ENCODE results near the gene ADGRD2. TPM values are rescaled to one million over a fixed set of nuclear protein-coding genes. Genes with fewer than 3 reads are reported as not detected.

Gene ADGRD2
- total and polyA plus RNA-seq, 7 experiments from 2014 or later = not detected

- Histone ChIP-seq H3K27ac (ENCODE audit: low read depth, low read length) (no peak overlapping the region), H3K9me3 (ENCODE audit: control insufficient read depth in 2 of 3, low read length in 3 of 3) (no peaks in the 10 kb centered on the region), H3K27me3 (ENCODE audit: control insufficient read depth in 2 of 2, insufficient read depth in 2 of 2, low read length in 2 of 2) (peaks cover 0 to 9% of the 10 kb centered on the region in 2 donors), H3K4me1 (ENCODE audit: control insufficient read depth in 2 of 2, insufficient read depth in 2 of 2, low read length in 2 of 2) (no peaks in the 10 kb centered on the region), H3K4me3 (ENCODE audit: low read length) (no peak overlapping the region), H3K36me3 (ENCODE audit: control insufficient read depth in 2 of 3, insufficient read depth in 3 of 3, low read length in 3 of 3) (no peaks in the 10 kb centered on the region)
- Mint-ChIP-seq H3K4me1 (peaks cover 6 to 12% (median 7%) of the 10 kb centered on the region in 7 donors), H3K27ac (no peak overlapping the region), H3K4me3 (no peak overlapping the region), H3K36me3 (peaks cover 0 to 5% (median 0%) of the 10 kb centered on the region in 5 donors), H3K9me3 (peaks cover 0 to 4% (median 0%) of the 10 kb centered on the region in 11 donors), H3K27me3 (peaks cover 12 to 36% (median 25%) of the 10 kb centered on the region in 5 donors)
- ChIA-PET POLR2A (no interaction called here), CTCF (no interaction called here)
- no peak for DNase-seq
- no peak for ATAC-seq
- intact Hi-C loops (cut with micrococcal nuclease) = no loop called here
Observed at GRCh38 chr9:124506433-124506832, 56.2 kb downstream of the ADGRD2 start.

DNA sequence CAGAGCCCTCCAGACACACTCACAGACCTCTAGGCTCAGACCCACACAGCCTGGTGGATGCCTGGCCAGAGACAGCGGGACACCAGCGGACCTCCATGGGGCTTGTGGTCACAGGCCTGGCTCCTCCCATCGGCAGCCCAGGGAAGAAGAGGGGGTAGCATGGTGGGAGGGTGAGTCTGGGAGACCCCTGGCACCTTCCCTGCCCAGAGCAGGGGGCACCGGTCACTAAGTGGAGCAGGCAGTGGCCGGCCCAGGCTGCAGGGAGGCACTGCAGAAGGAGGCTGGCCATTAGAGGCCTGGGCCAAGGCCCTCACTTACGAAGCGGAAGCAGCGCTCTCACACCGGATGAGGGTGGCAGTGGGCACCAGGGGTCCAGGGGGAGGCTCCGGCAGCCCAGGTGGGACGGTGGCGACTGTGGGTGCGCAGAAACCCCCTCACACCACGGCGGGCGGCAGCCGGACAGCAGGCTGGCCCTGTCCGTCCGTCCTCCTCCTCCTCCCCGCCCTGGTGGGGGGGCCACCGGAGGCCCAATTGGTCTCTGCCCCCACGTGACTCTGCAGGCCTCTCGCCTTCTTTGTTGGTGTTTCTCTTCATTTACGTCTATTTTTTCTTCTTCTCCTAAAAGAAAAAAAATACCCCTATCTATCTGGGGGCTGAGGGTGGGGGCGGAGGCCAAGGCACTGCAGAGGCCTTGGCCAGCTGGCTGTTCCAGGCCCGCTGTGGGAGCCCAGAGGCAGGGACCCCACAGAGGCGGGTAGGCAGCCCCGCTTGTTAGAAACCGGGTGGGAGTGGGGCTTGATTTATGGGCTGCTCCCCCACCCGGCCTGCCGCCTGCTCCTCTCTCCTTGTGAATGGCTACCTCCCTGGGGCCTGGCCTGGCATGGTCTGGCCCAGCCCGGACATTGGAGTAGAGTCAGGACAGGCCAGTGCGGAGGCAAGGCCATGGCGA lies 57.0 kb downstream of the ADGRD2 start, which contains the start of gene NR5A1:
Gene NR5A1 (minus strand): TSS at position 469 of the 949 bp plus-strand sequence. CDS start 4,004 bp downstream, outside the sequence.
- H3K4me3 ChIP-seq (ENCODE audit: low read length) = no peak within 1 kb of the TSS
- DNase-seq = no peak
- ChIA-PET CTCF (no interaction called here), POLR2A (no interaction called here)
- Mint-ChIP-seq H3K36me3 (peaks cover 0 to 5% (median 0%) of the 10 kb centered on the region in 5 donors), H3K4me3 (peak within 1 kb of the TSS in 2 of 10 donors; percentile 25 to 54), H3K4me1 (peaks cover 6 to 12% (median 7%) of the 10 kb centered on the region in 7 donors), H3K9me3 (peaks cover 0 to 4% (median 0%) of the 10 kb centered on the region in 11 donors), H3K27me3 (peaks cover 15 to 29% (median 22%) of the 10 kb centered on the region in 5 donors), H3K27ac (no peak within 1 kb of the TSS)
- no peaks in the 10 kb centered on the region for H3K36me3 ChIP-seq (ENCODE audit: control insufficient read depth in 2 of 3, insufficient read depth in 3 of 3, low read length in 3 of 3)
- no peak within 1 kb of the TSS for H3K27ac ChIP-seq (ENCODE audit: low read depth, low read length)
- H3K9me3 ChIP-seq (ENCODE audit: control insufficient read depth in 2 of 3, low read length in 3 of 3) = no peaks in the 10 kb centered on the region
- H3K27me3 ChIP-seq (ENCODE audit: control insufficient read depth in 2 of 2, insufficient read depth in 2 of 2, low read length in 2 of 2) = peaks cover 0 to 9% of the 10 kb centered on the region in 2 donors
- no peaks in the 10 kb centered on the region for H3K4me1 ChIP-seq (ENCODE audit: control insufficient read depth in 2 of 2, insufficient read depth in 2 of 2, low read length in 2 of 2)
- intact Hi-C loops (cut with micrococcal nuclease) = no loop called here
- no peak for ATAC-seq

GRCh38 chr9:124507880-124508423 lies 57.7 kb downstream of the ADGRD2 start:
- ChIA-PET CTCF (no interaction called here), POLR2A (no interaction called here)
- no peak for DNase-seq
- peaks cover 0 to 5% (median 0%) of the 10 kb centered on the region in 5 donors for H3K36me3 Mint-ChIP-seq
- Histone ChIP-seq H3K4me1 (ENCODE audit: control insufficient read depth in 2 of 2, insufficient read depth in 2 of 2, low read length in 2 of 2) (no peaks in the 10 kb centered on the region), H3K9me3 (ENCODE audit: control insufficient read depth in 2 of 3, low read length in 3 of 3) (no peaks in the 10 kb centered on the region), H3K4me3 (ENCODE audit: low read length) (no peak overlapping the region), H3K27ac (ENCODE audit: low read depth, low read length) (no peak overlapping the region), H3K27me3 (ENCODE audit: control insufficient read depth in 2 of 2, insufficient read depth in 2 of 2, low read length in 2 of 2) (peaks cover 0 to 9% of the 10 kb centered on the region in 2 donors), H3K36me3 (ENCODE audit: control insufficient read depth in 2 of 3, insufficient read depth in 3 of 3, low read length in 3 of 3) (no peaks in the 10 kb centered on the region)
- H3K27me3 Mint-ChIP-seq = peaks cover 13 to 28% (median 21%) of the 10 kb centered on the region in 5 donors
- H3K27ac Mint-ChIP-seq = no peak overlapping the region
- H3K4me1 Mint-ChIP-seq = peaks cover 6 to 13% (median 7%) of the 10 kb centered on the region in 7 donors
- intact Hi-C loops (cut with micrococcal nuclease) = no loop called here
- no peak for ATAC-seq
- no peak overlapping the region for H3K4me3 Mint-ChIP-seq
- peaks cover 0 to 4% (median 0%) of the 10 kb centered on the region in 11 donors for H3K9me3 Mint-ChIP-seq

DNA sequence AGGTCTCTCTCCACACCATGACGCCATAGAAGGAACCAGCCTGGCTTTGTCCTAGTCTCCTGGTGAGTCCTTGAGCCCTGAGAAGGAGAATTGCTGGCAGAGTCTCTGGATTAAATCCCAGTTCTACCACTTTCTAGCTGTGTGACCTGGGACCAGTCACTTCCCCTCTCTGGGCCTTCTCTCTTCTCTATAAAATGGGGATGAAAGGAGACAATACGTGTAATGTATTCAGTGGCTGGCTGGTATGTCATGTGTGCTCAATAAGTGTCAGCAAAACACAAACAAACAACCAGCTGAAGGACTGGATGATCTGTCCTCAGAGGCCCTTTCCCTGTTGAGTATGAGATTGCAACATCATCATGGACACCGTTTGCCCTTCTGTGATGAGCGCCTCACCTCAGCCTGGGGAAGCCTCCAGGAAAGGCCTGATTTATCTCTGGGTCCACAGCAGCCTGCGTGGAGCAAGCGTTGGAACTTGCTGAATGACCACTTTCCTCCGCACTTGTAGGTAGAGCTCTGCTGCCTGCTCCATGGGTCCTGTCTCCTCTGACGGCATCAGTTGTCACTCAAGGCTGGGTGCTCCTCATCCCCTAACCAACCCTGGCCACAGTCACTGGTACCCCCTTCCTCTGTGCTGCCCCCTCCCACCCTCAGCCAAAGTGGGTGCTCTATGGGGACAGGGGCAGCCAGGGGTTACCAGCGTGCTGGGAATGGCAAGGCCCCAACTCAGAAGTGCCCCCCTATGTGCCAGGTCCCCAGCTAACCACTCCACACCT lies 60.6 kb downstream of the ADGRD2 start:
- no peak for DNase-seq
- no peaks in the 10 kb centered on the region for H3K27me3 ChIP-seq (ENCODE audit: control insufficient read depth in 2 of 2, insufficient read depth in 2 of 2, low read length in 2 of 2)
- H3K36me3 ChIP-seq (ENCODE audit: control insufficient read depth in 2 of 3, insufficient read depth in 3 of 3, low read length in 3 of 3) = no peaks in the 10 kb centered on the region
- Mint-ChIP-seq H3K36me3 (no peaks in the 10 kb centered on the region), H3K27ac (no peak overlapping the region), H3K4me3 (no peak overlapping the region), H3K4me1 (peaks cover 0 to 10% (median 0%) of the 10 kb centered on the region in 7 donors), H3K27me3 (peaks cover 0 to 18% (median 5%) of the 10 kb centered on the region in 5 donors), H3K9me3 (peaks cover 0 to 1% (median 0%) of the 10 kb centered on the region in 11 donors)
- H3K4me3 ChIP-seq (ENCODE audit: low read length) = no peak overlapping the region
- ATAC-seq = no peak
- ChIA-PET POLR2A (no interaction called here), CTCF (no interaction called here)
- no peak overlapping the region for H3K27ac ChIP-seq (ENCODE audit: low read depth, low read length)
- no peaks in the 10 kb centered on the region for H3K9me3 ChIP-seq (ENCODE audit: control insufficient read depth in 2 of 3, low read length in 3 of 3)
- H3K4me1 ChIP-seq (ENCODE audit: control insufficient read depth in 2 of 2, insufficient read depth in 2 of 2, low read length in 2 of 2) = no peaks in the 10 kb centered on the region
- intact Hi-C loops (cut with micrococcal nuclease) = no loop called here

DNA sequence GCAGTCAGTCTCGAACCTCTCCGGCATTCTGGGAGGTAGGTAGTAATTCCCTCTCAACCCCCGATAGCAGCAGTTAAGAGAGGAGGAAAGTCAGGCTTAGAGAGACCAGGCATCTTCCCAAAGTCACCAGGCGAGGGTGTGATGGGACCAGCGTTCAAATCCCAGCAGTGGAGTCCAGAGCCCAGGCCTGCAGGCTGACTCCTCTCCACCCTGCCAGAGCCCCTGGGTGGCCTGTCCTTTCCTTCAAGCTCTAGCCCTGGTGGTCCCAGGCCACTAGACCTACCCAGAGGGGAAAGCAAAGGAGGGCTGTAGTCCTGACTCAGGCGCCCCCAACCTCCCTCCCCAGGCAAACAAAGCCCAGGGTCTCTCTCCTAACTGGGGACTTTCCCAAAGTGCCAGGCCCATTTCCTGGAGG lies 61.2 kb downstream of the ADGRD2 start:
- peaks cover 0 to 10% (median 0%) of the 10 kb centered on the region in 7 donors for H3K4me1 Mint-ChIP-seq
- peaks cover 0 to 1% (median 0%) of the 10 kb centered on the region in 11 donors for H3K9me3 Mint-ChIP-seq
- Histone ChIP-seq H3K27ac (ENCODE audit: low read depth, low read length) (no peak overlapping the region), H3K27me3 (ENCODE audit: control insufficient read depth in 2 of 2, insufficient read depth in 2 of 2, low read length in 2 of 2) (no peaks in the 10 kb centered on the region), H3K4me3 (ENCODE audit: low read length) (no peak overlapping the region), H3K4me1 (ENCODE audit: control insufficient read depth in 2 of 2, insufficient read depth in 2 of 2, low read length in 2 of 2) (no peaks in the 10 kb centered on the region), H3K9me3 (ENCODE audit: control insufficient read depth in 2 of 3, low read length in 3 of 3) (no peaks in the 10 kb centered on the region), H3K36me3 (ENCODE audit: control insufficient read depth in 2 of 3, insufficient read depth in 3 of 3, low read length in 3 of 3) (no peaks in the 10 kb centered on the region)
- ChIA-PET CTCF (no interaction called here), POLR2A (no interaction called here)
- no peak overlapping the region for H3K27ac Mint-ChIP-seq
- ATAC-seq (no peak), DNase-seq (no peak)
- H3K36me3 Mint-ChIP-seq = no peaks in the 10 kb centered on the region
- H3K27me3 Mint-ChIP-seq = peaks cover 0 to 15% (median 5%) of the 10 kb centered on the region in 5 donors
- no peak overlapping the region for H3K4me3 Mint-ChIP-seq
- intact Hi-C loops (cut with micrococcal nuclease) = no loop called here

DNA sequence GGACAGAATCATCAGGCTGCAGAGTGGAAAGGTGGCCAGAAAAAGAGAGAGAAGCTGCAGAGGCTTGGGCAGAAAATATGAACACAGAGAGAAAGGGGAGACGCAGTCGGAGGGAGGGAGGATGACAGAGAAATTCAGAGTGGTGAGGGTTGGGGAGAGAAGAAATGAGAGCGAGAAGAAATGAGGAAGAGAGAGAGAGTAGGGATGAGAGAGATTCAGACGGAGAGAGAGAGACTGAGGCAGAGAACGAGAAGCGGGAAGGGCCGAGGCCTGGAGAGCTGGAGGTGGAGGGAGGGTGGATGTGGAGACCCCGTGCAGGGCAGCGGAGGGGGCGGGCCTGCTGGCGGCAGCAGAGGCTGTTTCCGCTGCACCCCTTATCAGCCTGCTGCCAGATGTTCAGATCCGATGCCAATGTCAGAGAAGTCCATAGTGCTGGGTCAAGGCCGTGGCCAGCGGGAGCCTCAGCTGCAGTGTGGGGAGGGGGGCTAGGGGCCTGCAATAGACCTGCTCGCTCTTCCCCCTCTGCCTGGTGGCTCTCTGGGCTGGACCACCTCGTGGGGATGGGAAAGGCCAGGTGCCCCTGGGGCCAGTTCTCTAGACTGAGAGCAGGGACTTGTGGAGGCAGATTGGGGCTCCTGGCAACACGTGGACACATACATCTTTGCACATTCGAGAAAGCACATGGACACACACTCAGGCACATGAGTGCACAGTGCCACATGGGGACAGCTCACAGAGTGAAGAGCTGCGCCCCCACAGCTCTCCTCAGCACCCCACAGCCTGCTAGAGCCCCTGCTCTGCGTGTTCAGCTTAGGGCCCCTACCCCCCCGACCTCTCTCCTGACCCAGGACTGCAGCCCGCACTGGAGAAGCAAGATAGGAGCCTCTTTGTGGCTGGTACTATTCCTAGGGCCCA lies 61.9 kb downstream of the ADGRD2 start:
- ChIA-PET POLR2A (no interaction called here), CTCF (no interaction called here)
- Histone ChIP-seq H3K36me3 (ENCODE audit: control insufficient read depth in 2 of 3, insufficient read depth in 3 of 3, low read length in 3 of 3) (no peaks in the 10 kb centered on the region), H3K27me3 (ENCODE audit: control insufficient read depth in 2 of 2, insufficient read depth in 2 of 2, low read length in 2 of 2) (no peaks in the 10 kb centered on the region), H3K4me3 (ENCODE audit: low read length) (no peak overlapping the region), H3K27ac (ENCODE audit: low read depth, low read length) (no peak overlapping the region), H3K4me1 (ENCODE audit: control insufficient read depth in 2 of 2, insufficient read depth in 2 of 2, low read length in 2 of 2) (no peaks in the 10 kb centered on the region), H3K9me3 (ENCODE audit: control insufficient read depth in 2 of 3, low read length in 3 of 3) (no peaks in the 10 kb centered on the region)
- ATAC-seq = peak; percentile 38
- Mint-ChIP-seq H3K4me3 (no peak overlapping the region), H3K27ac (no peak overlapping the region), H3K9me3 (peaks cover 0 to 1% (median 0%) of the 10 kb centered on the region in 11 donors), H3K36me3 (no peaks in the 10 kb centered on the region), H3K4me1 (peaks cover 0 to 10% (median 0%) of the 10 kb centered on the region in 7 donors), H3K27me3 (peaks cover 0 to 10% (median 5%) of the 10 kb centered on the region in 5 donors)
- intact Hi-C loops (cut with micrococcal nuclease) = no loop called here
- no peak for DNase-seq

All from naive thymus-derived CD4-positive, alpha-beta T cell (primary cell).